ENCODE data around the gene OR10R2. TPM values are rescaled to one million over a fixed set of nuclear protein-coding genes. Genes with fewer than 3 reads are reported as not detected.

Gene OR10R2
- total RNA-seq, 4 donors from 2014 or later, result not detected

DNA sequence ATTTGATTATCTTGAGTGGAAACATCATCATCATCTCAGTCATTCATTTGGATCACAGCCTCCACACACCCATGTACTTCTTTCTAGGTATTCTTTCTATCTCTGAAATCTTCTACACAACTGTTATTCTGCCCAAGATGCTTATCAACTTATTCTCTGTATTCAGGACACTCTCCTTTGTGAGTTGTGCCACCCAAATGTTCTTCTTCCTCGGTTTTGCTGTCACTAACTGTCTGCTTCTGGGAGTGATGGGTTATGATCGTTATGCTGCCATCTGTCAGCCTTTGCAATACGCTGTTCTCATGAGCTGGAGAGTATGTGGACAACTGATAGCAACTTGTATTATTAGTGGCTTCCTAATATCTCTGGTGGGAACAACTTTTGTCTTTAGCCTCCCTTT, 19.3 kb downstream of the OR10R2 start:
- TF ChIP-seq POLR2AphosphoS5 (IDR thresholded peaks at IDR 0.05), result no peak
- no peak for TF ChIP-seq POLR2A (IDR thresholded peaks at IDR 0.05)
- WGBS, result 60% methylated on average over 3 of the region's 3 CpGs

DNA sequence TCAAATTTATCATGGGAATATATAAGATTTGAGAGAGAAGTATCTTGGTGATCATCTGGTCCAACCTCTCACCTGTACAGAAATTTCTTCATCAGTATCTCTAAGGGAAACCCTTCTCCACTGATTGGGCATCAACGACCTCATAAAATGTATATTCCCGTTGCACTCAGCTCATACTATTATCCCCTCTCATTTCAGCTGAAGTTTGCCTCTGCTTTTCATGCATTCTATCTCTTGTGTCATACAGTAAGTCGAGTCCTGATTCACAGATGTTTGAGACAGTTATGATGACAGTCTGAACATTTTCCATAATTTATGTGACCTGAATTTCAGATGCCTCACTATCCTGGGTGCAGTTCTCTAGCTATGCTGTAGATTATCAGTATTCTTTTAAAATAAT, 21.0 kb downstream of the OR10R2 start:
- H3K4me1 ChIP-seq, result no peaks in the 10 kb centered on the region
- DNase-seq (ENCODE audit: low spot score in 2 of 2), result no peak
- 70% methylated on average over 3 of the region's 3 CpGs for WGBS

More for the DNA sequence above, 19.3 kb downstream of the OR10R2 start:
- Histone ChIP-seq H3K4me3 (no peak overlapping the region), H3K27ac (no peak overlapping the region), H3K9me3 (no peaks in the 10 kb centered on the region), H3K36me3 (no peaks in the 10 kb centered on the region), H3K4me1 (no peaks in the 10 kb centered on the region), H3K27me3 (no peaks in the 10 kb centered on the region)
- no peak for DNase-seq (ENCODE audit: low spot score in 2 of 2)

DNA sequence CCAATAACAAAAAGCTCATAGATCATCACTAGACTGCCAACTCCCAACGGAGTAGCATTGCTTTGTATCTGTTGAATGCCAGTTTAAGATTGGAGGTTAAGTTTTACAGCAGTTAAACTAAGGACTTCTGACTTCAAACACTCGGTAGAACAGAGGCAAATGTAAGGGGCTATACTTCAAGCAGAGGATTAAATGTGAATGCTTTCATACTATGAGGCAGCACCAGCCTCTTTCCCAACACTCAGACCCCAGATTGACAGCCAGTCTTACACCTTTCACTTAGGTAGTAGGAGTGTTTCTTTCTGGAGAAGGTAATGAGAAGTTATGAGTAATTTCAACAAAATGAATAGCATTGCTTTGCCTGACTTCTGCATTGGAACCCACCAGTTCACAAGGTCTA, 22.8 kb downstream of the OR10R2 start:
- TF ChIP-seq EP300 (IDR thresholded peaks at IDR 0.05) (no peak), POLR2AphosphoS5 (IDR thresholded peaks at IDR 0.05) (no peak), POLR2A (IDR thresholded peaks at IDR 0.05) (no peak)
- TF ChIP-seq, protein P1, sequence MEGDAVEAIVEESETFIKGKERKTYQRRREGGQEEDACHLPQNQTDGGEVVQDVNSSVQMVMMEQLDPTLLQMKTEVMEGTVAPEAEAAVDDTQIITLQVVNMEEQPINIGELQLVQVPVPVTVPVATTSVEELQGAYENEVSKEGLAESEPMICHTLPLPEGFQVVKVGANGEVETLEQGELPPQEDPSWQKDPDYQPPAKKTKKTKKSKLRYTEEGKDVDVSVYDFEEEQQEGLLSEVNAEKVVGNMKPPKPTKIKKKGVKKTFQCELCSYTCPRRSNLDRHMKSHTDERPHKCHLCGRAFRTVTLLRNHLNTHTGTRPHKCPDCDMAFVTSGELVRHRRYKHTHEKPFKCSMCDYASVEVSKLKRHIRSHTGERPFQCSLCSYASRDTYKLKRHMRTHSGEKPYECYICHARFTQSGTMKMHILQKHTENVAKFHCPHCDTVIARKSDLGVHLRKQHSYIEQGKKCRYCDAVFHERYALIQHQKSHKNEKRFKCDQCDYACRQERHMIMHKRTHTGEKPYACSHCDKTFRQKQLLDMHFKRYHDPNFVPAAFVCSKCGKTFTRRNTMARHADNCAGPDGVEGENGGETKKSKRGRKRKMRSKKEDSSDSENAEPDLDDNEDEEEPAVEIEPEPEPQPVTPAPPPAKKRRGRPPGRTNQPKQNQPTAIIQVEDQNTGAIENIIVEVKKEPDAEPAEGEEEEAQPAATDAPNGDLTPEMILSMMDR (IDR thresholded peaks at IDR 0.05), result no peak
- WGBS, result 14% methylated on average over 2 of the region's 2 CpGs
- Histone ChIP-seq H3K36me3 (no peaks in the 10 kb centered on the region), H3K27ac (no peak overlapping the region), H3K4me3 (no peak overlapping the region), H3K27me3 (no peaks in the 10 kb centered on the region), H3K9me3 (no peaks in the 10 kb centered on the region), H3K4me1 (no peaks in the 10 kb centered on the region)
- DNase-seq (ENCODE audit: low spot score in 2 of 2), result no peak

More for the DNA sequence above, 21.0 kb downstream of the OR10R2 start:
- no peaks in the 10 kb centered on the region for H3K9me3 ChIP-seq
- H3K27me3 ChIP-seq, result no peaks in the 10 kb centered on the region
- TF ChIP-seq POLR2AphosphoS5 (IDR thresholded peaks at IDR 0.05), result no peak
- no peak for TF ChIP-seq POLR2A (IDR thresholded peaks at IDR 0.05)
- TF ChIP-seq EP300 (IDR thresholded peaks at IDR 0.05), result no peak
- TF ChIP-seq, protein P1 (IDR thresholded peaks at IDR 0.05), result no peak
- H3K4me3 ChIP-seq, result no peak overlapping the region
- H3K27ac ChIP-seq, result no peak overlapping the region
- no peaks in the 10 kb centered on the region for H3K36me3 ChIP-seq

DNA sequence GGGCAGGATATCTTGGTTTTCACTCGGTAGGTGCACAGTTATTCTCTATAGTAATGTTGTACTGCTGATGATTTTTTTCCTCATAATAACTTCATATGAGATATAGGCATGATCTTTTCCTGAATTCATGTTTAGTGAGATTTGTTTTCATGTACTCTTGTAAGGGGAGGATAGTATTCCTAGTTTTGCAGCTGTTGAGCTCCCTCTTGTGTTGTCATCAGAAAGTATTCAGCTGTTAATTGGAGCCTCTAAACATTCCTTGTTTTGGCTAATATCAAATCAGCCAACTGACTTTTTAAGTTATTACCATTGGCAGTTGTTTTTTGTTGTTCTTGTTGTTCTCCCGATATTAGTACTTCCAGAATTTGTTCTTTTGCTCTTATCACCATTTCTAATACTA, 24.4 kb downstream of the OR10R2 start:
- WGBS, result 36% methylated on average over 2 of the region's 2 CpGs
- no peaks in the 10 kb centered on the region for H3K27me3 ChIP-seq
- no peak for DNase-seq (ENCODE audit: low spot score in 2 of 2)

DNA sequence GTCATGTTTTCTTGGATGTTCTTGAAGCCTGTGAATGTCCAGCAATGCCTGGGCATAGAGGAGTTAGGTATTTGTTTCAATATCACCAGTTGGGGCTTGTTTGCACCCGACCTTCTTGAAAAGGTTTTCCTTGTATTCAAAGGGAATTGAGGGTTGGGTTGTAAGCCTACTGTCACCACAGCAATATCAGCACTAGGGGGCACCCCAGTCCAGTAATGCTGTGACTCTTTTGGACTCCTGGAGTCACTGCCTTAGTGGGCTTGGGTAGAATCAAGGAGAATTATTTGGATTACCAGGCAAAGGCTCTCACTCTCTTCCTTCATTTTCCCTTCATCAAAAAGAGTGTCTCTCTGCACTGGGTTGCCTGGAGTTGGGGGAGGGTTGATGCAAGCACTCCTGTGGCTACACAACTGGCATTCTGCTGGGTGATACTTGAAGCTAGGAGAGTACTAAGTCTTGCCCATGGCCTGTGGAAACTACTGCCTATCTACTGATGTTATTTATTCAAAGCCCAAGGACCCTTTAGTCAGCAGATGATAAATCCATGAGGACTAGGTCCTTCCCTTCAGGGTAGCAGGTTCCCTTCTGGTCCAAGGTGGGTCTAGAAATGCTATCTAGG, 34.5 kb downstream of the OR10R2 start:
- Histone ChIP-seq H3K9me3 (no peaks in the 10 kb centered on the region), H3K4me3 (no peak overlapping the region), H3K4me1 (no peaks in the 10 kb centered on the region), H3K36me3 (no peaks in the 10 kb centered on the region), H3K27me3 (no peaks in the 10 kb centered on the region), H3K27ac (no peak overlapping the region)
- TF ChIP-seq POLR2A (IDR thresholded peaks at IDR 0.05) (no peak), EP300 (IDR thresholded peaks at IDR 0.05) (no peak), POLR2AphosphoS5 (IDR thresholded peaks at IDR 0.05) (no peak)
- TF ChIP-seq, protein P1 (IDR thresholded peaks at IDR 0.05), result no peak
- 33% methylated on average over 1 of the region's 1 CpG for WGBS
- DNase-seq (ENCODE audit: low spot score in 2 of 2), result no peak

More for the DNA sequence above, 24.4 kb downstream of the OR10R2 start:
- no peaks in the 10 kb centered on the region for H3K4me1 ChIP-seq
- no peak overlapping the region for H3K4me3 ChIP-seq
- no peaks in the 10 kb centered on the region for H3K9me3 ChIP-seq
- H3K27ac ChIP-seq, result no peak overlapping the region
- TF ChIP-seq POLR2A (IDR thresholded peaks at IDR 0.05), result no peak
- H3K36me3 ChIP-seq, result no peaks in the 10 kb centered on the region

DNA sequence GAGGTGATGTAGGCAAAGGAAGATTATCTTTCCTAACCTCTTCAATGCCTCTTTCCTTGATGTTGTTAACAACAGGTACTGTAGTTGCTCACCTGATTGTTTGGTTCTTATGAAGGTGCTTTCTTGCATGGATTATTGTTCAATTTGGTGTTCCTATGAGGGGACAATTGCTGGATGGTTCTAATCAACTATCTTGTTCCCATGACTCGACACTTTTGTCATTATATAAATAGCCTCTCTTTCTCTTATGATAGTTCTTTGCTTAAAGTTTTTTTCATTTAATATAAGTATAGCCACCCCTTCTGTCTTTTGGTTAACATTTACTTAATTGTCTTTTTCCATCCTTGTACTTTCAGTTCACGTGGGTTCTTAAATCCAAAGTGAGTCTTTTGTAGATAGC, 35.5 kb downstream of the OR10R2 start:
- Histone ChIP-seq H3K4me3 (no peak overlapping the region), H3K9me3 (no peaks in the 10 kb centered on the region), H3K27ac (no peak overlapping the region), H3K36me3 (no peaks in the 10 kb centered on the region), H3K27me3 (no peaks in the 10 kb centered on the region), H3K4me1 (no peaks in the 10 kb centered on the region)
- TF ChIP-seq POLR2A (IDR thresholded peaks at IDR 0.05), result no peak
- TF ChIP-seq, protein P1 (IDR thresholded peaks at IDR 0.05), result no peak
- no peak for DNase-seq (ENCODE audit: low spot score in 2 of 2)
- 85% methylated on average over 2 of the region's 2 CpGs for WGBS

Measured in suprapubic skin (tissue), 4 donors.